ENCODE results near the gene A2M. TPM values are rescaled to one million over a fixed set of nuclear protein-coding genes. Genes with fewer than 3 reads are reported as not detected.

The A2M gene
- total RNA-seq, 2 donors from 2014 or later: 0.60 TPM; not detected in 1

DNA sequence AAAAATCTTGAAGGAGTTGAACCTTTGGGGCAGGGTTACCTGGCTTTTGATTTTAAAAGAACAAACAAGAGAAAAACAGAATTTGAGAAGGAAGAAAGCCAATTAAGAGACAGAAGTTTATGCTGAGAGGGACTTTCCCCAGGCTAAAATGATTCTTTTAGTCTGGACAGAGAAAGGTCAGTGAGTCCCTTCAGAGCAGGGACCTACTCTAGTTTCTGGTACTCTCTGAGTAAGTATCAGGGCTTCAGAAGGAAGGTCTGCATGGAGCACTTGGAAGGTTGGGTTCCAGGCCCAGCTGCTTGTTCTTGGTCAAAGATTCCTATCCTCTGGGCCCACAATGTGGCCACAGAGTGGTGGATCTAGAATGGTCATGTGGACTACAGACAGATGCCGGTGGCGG lies 66.8 kb downstream of the A2M start:
- H3K27ac Mint-ChIP-seq: peak overlapping the region; percentile 47
- H3K27me3 Mint-ChIP-seq (ENCODE audit: low read depth): no peaks in the 10 kb centered on the region
- peaks cover 5% of the 10 kb centered on the region for H3K4me1 Mint-ChIP-seq (ENCODE audit: low read depth)
- DNase-seq (no peak), ATAC-seq (replicated peaks in 1 of 2) (peak in 1 of 2 donors; percentile 25)
- H3K9me3 Mint-ChIP-seq: peaks cover 0 to 6% of the 10 kb centered on the region in 2 donors
- H3K36me3 Mint-ChIP-seq (ENCODE audit: insufficient read depth in 2 of 2): no peaks in the 10 kb centered on the region
- H3K4me3 Mint-ChIP-seq: peak overlapping the region in 1 of 2 donors; percentile 43

DNA sequence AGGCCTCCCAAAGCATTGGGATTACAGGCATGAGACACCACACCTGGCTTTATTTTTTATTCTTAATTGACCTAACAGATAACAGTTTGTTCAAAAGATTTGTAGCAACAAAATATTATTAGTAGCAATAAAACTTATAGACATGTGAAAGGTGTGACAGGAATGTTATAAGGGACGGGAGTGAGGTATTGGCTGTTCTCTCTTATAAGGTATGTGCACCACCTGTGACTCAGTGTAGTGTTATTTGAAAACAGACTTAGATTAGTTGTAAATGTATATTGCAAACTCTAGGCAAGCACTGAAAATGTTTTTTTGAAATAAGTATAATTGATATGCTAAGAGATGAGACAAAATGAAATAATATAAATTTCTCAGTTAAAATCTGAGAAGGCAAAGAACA lies 68.6 kb downstream of the A2M start:
- Mint-ChIP-seq H3K4me1 (ENCODE audit: low read depth) (peaks cover 5% of the 10 kb centered on the region), H3K9me3 (peaks cover 0 to 6% of the 10 kb centered on the region in 2 donors), H3K27ac (peak overlapping the region; percentile 80), H3K36me3 (ENCODE audit: insufficient read depth in 2 of 2) (no peaks in the 10 kb centered on the region), H3K27me3 (ENCODE audit: low read depth) (no peaks in the 10 kb centered on the region), H3K4me3 (no peak overlapping the region)
- ATAC-seq (replicated peaks in 1 of 2): no peak
- no peak for DNase-seq

- Mint-ChIP-seq H3K27me3 (ENCODE audit: low read depth) (no peaks in the 10 kb centered on the region), H3K9me3 (peaks cover 0 to 6% of the 10 kb centered on the region in 2 donors), H3K36me3 (ENCODE audit: insufficient read depth in 2 of 2) (no peaks in the 10 kb centered on the region), H3K4me1 (ENCODE audit: low read depth) (peaks cover 23% of the 10 kb centered on the region), H3K4me3 (no peak overlapping the region), H3K27ac (no peak overlapping the region)
- DNase-seq (no peak), ATAC-seq (replicated peaks in 1 of 2) (no peak)
These were observed 72.0 kb downstream of the A2M start for GRCh38 chr12:9043766-9044165.

DNA sequence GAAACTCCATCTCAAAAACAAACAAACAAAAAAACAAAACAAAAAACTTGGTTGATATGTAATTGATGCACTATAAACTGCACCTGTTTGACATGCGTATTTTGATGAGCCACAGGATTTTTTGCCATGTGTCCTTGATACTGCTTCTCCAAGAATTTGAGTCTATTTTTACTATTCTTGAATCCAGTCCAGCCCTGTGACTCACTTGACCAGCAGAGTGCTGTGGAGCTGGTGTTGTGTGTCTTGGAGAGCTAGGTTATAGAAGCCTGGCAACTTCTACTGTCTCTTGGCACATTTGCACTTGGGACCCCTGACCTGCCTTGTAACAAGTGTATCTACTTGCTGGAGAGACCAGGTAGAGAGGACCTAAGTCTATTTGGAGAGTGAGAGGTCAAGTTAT lies 74.4 kb downstream of the A2M start:
- H3K4me1 Mint-ChIP-seq (ENCODE audit: low read depth): peaks cover 33% of the 10 kb centered on the region
- H3K27ac Mint-ChIP-seq: no peak overlapping the region
- ATAC-seq (replicated peaks in 1 of 2) (no peak), DNase-seq (no peak)
- peaks cover 0 to 6% of the 10 kb centered on the region in 2 donors for H3K9me3 Mint-ChIP-seq
- H3K36me3 Mint-ChIP-seq (ENCODE audit: insufficient read depth in 2 of 2): no peaks in the 10 kb centered on the region
- no peak overlapping the region for H3K4me3 Mint-ChIP-seq
- no peaks in the 10 kb centered on the region for H3K27me3 Mint-ChIP-seq (ENCODE audit: low read depth)

GRCh38 chr12:9040484-9041186 lies 75.1 kb downstream of the A2M start:
- Mint-ChIP-seq H3K36me3 (ENCODE audit: insufficient read depth in 2 of 2) (no peaks in the 10 kb centered on the region), H3K4me3 (peak overlapping the region in 1 of 2 donors; percentile 4), H3K4me1 (ENCODE audit: low read depth) (peaks cover 30% of the 10 kb centered on the region), H3K27ac (no peak overlapping the region), H3K9me3 (peaks cover 0 to 2% of the 10 kb centered on the region in 2 donors), H3K27me3 (ENCODE audit: low read depth) (no peaks in the 10 kb centered on the region)
- ATAC-seq (replicated peaks in 1 of 2) (no peak), DNase-seq (no peak)

DNA sequence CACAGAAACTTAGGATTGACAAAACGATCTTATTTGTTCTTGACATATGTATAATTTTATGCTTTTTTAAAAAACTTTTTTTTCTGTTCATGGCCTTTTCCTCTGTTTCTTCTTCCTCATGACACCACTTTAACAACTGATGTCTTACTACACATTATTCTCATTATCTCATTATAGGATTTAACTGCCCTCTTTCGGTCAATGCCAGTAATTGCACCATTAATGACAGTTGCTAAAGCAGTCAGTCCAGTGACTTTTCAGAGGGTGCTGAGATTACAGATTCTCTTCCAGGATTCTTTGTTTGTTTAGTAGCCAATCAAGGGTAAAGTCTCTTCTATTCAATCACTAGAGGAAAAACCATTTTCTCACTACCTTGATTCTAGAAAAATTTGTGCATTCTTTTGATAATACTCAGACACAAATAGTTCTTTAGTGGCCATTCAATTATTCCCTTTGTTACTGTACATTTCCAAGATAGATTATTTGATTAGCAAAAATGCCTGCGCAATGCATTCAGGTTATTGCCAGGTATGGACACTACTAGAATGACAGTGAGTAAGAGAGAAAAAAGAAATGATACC lies 76.2 kb downstream of the A2M start:
- peaks cover 30% of the 10 kb centered on the region for H3K4me1 Mint-ChIP-seq (ENCODE audit: low read depth)
- DNase-seq: peak in 1 of 2 donors; percentile 23
- ATAC-seq (replicated peaks in 1 of 2): peak; percentile 61 to 66
- peak overlapping the region in 1 of 2 donors; percentile 2 for H3K4me3 Mint-ChIP-seq
- peak overlapping the region; percentile 77 for H3K27ac Mint-ChIP-seq
- peaks cover 0 to 3% of the 10 kb centered on the region in 2 donors for H3K36me3 Mint-ChIP-seq (ENCODE audit: insufficient read depth in 2 of 2)
- no peaks in the 10 kb centered on the region for H3K27me3 Mint-ChIP-seq (ENCODE audit: low read depth)
- peaks cover 0 to 3% of the 10 kb centered on the region in 2 donors for H3K9me3 Mint-ChIP-seq

DNA sequence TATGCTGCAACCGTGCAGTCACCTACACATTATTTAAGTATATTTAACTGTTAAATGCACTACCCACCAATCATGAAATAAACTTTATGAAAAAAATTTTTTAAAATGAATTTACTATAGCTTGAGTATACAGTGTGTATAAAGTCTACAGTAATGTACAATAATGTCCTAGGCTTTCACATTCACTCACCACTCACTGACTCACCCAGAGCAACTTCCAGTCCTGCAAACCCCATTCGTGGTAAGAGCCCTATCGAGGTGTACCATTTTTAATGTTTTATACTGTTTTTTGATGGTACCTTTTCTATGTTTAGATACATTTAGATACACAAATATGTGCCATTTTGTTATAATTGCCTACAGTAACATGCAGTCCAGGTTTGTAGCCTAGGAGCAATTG lies 78.3 kb downstream of the A2M start:
- Mint-ChIP-seq H3K27me3 (ENCODE audit: low read depth) (no peaks in the 10 kb centered on the region), H3K36me3 (ENCODE audit: insufficient read depth in 2 of 2) (peaks cover 0 to 3% of the 10 kb centered on the region in 2 donors), H3K4me1 (ENCODE audit: low read depth) (peaks cover 43% of the 10 kb centered on the region), H3K4me3 (no peak overlapping the region), H3K27ac (no peak overlapping the region), H3K9me3 (peaks cover 0 to 3% of the 10 kb centered on the region in 2 donors)
- DNase-seq (no peak), ATAC-seq (replicated peaks in 1 of 2) (peak; percentile 49 to 63)

GRCh38 chr12:9036227-9036626 lies 79.5 kb downstream of the A2M start:
- no peak overlapping the region for H3K27ac Mint-ChIP-seq
- no peaks in the 10 kb centered on the region for H3K27me3 Mint-ChIP-seq (ENCODE audit: low read depth)

GRCh38 chr12:9034095-9034494 lies 81.6 kb downstream of the A2M start:
- Mint-ChIP-seq H3K9me3 (peaks cover 0 to 3% of the 10 kb centered on the region in 2 donors), H3K4me3 (no peak overlapping the region), H3K4me1 (ENCODE audit: low read depth) (peaks cover 37% of the 10 kb centered on the region), H3K36me3 (ENCODE audit: insufficient read depth in 2 of 2) (peaks cover 0 to 3% of the 10 kb centered on the region in 2 donors), H3K27me3 (ENCODE audit: low read depth) (no peaks in the 10 kb centered on the region), H3K27ac (no peak overlapping the region)
- DNase-seq (no peak), ATAC-seq (replicated peaks in 1 of 2) (peak; percentile 59 to 72)

More at GRCh38 chr12:9036227-9036626, 79.5 kb downstream of the A2M start:
- Mint-ChIP-seq H3K4me3 (no peak overlapping the region), H3K36me3 (ENCODE audit: insufficient read depth in 2 of 2) (peaks cover 0 to 3% of the 10 kb centered on the region in 2 donors), H3K9me3 (peaks cover 0 to 3% of the 10 kb centered on the region in 2 donors), H3K4me1 (ENCODE audit: low read depth) (peaks cover 45% of the 10 kb centered on the region)
- ATAC-seq (replicated peaks in 1 of 2) (no peak), DNase-seq (no peak)

- Mint-ChIP-seq H3K4me3 (no peak overlapping the region), H3K27ac (no peak overlapping the region), H3K36me3 (ENCODE audit: insufficient read depth in 2 of 2) (peaks cover 0 to 3% of the 10 kb centered on the region in 2 donors), H3K9me3 (peaks cover 0 to 3% of the 10 kb centered on the region in 2 donors), H3K4me1 (ENCODE audit: low read depth) (peaks cover 34% of the 10 kb centered on the region), H3K27me3 (ENCODE audit: low read depth) (no peaks in the 10 kb centered on the region)
- ATAC-seq (replicated peaks in 1 of 2) (peak; percentile 21 to 31), DNase-seq (no peak)
These were observed 82.3 kb downstream of the A2M start for GRCh38 chr12:9033265-9033887.

- H3K4me3 Mint-ChIP-seq: no peak overlapping the region
- peaks cover 0 to 3% of the 10 kb centered on the region in 2 donors for H3K9me3 Mint-ChIP-seq
- no peaks in the 10 kb centered on the region for H3K27me3 Mint-ChIP-seq (ENCODE audit: low read depth)
- H3K36me3 Mint-ChIP-seq (ENCODE audit: insufficient read depth in 2 of 2): peaks cover 4% of the 10 kb centered on the region in 2 donors
- no peak overlapping the region for H3K27ac Mint-ChIP-seq
- peaks cover 24% of the 10 kb centered on the region for H3K4me1 Mint-ChIP-seq (ENCODE audit: low read depth)
- DNase-seq: no peak
- peak; percentile 26 to 35 for ATAC-seq (replicated peaks in 1 of 2)
These were observed 83.3 kb downstream of the A2M start for GRCh38 chr12:9032202-9032964.

DNA sequence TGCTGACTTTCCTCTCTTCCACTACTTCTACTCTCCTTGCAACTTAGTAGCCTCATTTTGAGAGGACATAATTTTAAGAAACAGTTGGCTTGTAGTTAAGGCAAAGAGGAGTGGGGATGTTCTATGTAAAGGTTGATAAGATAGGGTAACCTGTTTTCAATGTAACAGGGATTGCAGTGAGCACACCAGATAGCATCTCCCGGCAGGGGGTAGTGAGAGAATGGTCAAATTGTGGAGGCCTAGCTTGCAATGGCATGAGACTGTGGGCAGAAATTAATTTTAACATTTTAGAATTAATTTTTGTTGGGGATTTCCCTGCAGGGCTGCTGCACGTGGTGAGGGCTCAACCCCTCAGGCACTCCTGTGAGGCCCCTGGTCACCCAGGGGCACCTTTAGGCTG lies 84.9 kb downstream of the A2M start:
- Mint-ChIP-seq H3K27ac (no peak overlapping the region), H3K27me3 (ENCODE audit: low read depth) (no peaks in the 10 kb centered on the region), H3K36me3 (ENCODE audit: insufficient read depth in 2 of 2) (peaks cover 4% of the 10 kb centered on the region in 2 donors), H3K4me1 (ENCODE audit: low read depth) (peaks cover 24% of the 10 kb centered on the region), H3K4me3 (no peak overlapping the region), H3K9me3 (peaks cover 0 to 3% of the 10 kb centered on the region in 2 donors)
- no peak for DNase-seq
- no peak for ATAC-seq (replicated peaks in 1 of 2)
